SK-N-SH treated with all-trans-retinoic acid at 6 μM for 48 hours (cell line): ENCODE results near the gene STAG2.

Source experiments
- PPARA ChIP-seq: fragments of 250-450 bp; sonication (Bioruptor Pico); IDR thresholded peaks from 2 replicates; pipeline ENCODE4 v1.5.0; 2020; ENCODE audit warnings: mild to moderate bottlenecking, borderline replicate concordance
- ZFP3 ChIP-seq: fragments of 250-450 bp; sonication (Bioruptor Pico); IDR thresholded peaks from 2 replicates; pipeline ENCODE4 v1.5.0; 2020; ENCODE audit warnings: mild to moderate bottlenecking, moderate library complexity
- ZFP30 ChIP-seq: fragments of 450-650 bp; formaldehyde crosslinking; IDR thresholded peaks from 2 replicates; pipeline ENCODE4 v1.5.0; 2022; ENCODE audit warnings: mild to moderate bottlenecking, moderate library complexity
- ZNF8 ChIP-seq: fragments of 450-650 bp; formaldehyde crosslinking; IDR thresholded peaks from 2 replicates; pipeline ENCODE4 v1.5.0; 2020; ENCODE audit warnings: mild to moderate bottlenecking, moderate library complexity
- TF ChIP-seq, protein P1 (sequence below): fragments of 250-450 bp; sonication (Bioruptor Pico); IDR thresholded peaks from 2 replicates; pipeline ENCODE4 v1.5.0; 2020; ENCODE audit warnings: mild to moderate bottlenecking, moderate library complexity

GRCh38 chrX:123927845-123928244 is 33.7 kb upstream of the STAG2 start:
- no peak for TF ChIP-seq ZFP30
- no peak for TF ChIP-seq PPARA (CRISPR knock-in tag)
- TF ChIP-seq ZFP3 (CRISPR knock-in tag): no peak
- TF ChIP-seq ZNF8: no peak
- TF ChIP-seq, protein P1, sequence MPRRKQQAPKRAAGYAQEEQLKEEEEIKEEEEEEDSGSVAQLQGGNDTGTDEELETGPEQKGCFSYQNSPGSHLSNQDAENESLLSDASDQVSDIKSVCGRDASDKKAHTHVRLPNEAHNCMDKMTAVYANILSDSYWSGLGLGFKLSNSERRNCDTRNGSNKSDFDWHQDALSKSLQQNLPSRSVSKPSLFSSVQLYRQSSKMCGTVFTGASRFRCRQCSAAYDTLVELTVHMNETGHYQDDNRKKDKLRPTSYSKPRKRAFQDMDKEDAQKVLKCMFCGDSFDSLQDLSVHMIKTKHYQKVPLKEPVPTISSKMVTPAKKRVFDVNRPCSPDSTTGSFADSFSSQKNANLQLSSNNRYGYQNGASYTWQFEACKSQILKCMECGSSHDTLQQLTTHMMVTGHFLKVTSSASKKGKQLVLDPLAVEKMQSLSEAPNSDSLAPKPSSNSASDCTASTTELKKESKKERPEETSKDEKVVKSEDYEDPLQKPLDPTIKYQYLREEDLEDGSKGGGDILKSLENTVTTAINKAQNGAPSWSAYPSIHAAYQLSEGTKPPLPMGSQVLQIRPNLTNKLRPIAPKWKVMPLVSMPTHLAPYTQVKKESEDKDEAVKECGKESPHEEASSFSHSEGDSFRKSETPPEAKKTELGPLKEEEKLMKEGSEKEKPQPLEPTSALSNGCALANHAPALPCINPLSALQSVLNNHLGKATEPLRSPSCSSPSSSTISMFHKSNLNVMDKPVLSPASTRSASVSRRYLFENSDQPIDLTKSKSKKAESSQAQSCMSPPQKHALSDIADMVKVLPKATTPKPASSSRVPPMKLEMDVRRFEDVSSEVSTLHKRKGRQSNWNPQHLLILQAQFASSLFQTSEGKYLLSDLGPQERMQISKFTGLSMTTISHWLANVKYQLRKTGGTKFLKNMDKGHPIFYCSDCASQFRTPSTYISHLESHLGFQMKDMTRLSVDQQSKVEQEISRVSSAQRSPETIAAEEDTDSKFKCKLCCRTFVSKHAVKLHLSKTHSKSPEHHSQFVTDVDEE (CRISPR knock-in tag): no peak
